Liver (tissue), 3 donors: Measurements from ENCODE around the gene DYRK1A.

ENCODE experiments used
- EGR1 ChIP-seq, 2 donors: IDR thresholded peaks; 2 replicates each; pipeline ENCODE4 v1.6.1; 2016 to 2018; ENCODE audit warnings: antibody characterized with exemption in 2 of 2, low read depth in 2 of 2
- JUND ChIP-seq, 2 donors: IDR thresholded peaks; 2 replicates each; pipeline ENCODE4 v1.6.1; 2016; ENCODE audit warnings: antibody characterized with exemption in 2 of 2
- TF ChIP-seq, protein P1 (sequence below): fragments of 150-350 bp; IDR thresholded peaks from 2 replicates; pipeline ENCODE4 v1.5.1; 2017; ENCODE audit warnings: improper control_type of control experiment, low read depth, low read length; ENCODE audit not compliant: missing input control
- TF ChIP-seq, protein P2 (sequence below): IDR thresholded peaks from 2 replicates; pipeline ENCODE4 v1.6.1; 2016; ENCODE audit warnings: antibody characterized with exemption, mild to moderate bottlenecking
- donor health status: healthy.
- donor health status: healthy.

DNA sequence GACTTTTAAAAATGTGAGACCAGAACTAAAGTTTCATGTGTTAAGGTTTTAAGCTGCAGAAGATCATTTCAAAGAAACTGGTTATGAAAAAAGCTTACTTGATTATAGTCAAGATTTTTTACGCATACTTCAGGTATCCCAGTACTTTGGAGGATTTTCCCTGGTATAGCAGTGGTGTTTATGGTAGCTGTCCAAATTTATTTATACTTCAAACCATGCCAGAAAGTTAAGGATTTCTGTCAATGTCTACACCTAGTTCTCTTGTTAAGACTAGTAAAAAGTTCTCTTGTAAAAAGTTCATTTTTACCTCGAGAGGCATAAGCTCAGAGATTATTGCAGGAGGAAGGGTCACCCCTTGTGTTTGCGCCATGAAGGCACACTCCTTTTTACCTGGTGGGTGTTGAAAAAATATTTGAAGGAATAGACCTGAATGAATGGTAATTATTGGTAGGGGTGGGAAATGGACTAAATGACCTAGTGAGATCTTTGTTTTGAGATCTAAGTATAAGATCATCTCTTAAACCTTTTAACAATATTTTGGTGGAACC, 2.8 kb downstream of the DYRK1A start:
- TF ChIP-seq, protein P1, sequence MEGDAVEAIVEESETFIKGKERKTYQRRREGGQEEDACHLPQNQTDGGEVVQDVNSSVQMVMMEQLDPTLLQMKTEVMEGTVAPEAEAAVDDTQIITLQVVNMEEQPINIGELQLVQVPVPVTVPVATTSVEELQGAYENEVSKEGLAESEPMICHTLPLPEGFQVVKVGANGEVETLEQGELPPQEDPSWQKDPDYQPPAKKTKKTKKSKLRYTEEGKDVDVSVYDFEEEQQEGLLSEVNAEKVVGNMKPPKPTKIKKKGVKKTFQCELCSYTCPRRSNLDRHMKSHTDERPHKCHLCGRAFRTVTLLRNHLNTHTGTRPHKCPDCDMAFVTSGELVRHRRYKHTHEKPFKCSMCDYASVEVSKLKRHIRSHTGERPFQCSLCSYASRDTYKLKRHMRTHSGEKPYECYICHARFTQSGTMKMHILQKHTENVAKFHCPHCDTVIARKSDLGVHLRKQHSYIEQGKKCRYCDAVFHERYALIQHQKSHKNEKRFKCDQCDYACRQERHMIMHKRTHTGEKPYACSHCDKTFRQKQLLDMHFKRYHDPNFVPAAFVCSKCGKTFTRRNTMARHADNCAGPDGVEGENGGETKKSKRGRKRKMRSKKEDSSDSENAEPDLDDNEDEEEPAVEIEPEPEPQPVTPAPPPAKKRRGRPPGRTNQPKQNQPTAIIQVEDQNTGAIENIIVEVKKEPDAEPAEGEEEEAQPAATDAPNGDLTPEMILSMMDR, result no peak
- TF ChIP-seq, protein P2, sequence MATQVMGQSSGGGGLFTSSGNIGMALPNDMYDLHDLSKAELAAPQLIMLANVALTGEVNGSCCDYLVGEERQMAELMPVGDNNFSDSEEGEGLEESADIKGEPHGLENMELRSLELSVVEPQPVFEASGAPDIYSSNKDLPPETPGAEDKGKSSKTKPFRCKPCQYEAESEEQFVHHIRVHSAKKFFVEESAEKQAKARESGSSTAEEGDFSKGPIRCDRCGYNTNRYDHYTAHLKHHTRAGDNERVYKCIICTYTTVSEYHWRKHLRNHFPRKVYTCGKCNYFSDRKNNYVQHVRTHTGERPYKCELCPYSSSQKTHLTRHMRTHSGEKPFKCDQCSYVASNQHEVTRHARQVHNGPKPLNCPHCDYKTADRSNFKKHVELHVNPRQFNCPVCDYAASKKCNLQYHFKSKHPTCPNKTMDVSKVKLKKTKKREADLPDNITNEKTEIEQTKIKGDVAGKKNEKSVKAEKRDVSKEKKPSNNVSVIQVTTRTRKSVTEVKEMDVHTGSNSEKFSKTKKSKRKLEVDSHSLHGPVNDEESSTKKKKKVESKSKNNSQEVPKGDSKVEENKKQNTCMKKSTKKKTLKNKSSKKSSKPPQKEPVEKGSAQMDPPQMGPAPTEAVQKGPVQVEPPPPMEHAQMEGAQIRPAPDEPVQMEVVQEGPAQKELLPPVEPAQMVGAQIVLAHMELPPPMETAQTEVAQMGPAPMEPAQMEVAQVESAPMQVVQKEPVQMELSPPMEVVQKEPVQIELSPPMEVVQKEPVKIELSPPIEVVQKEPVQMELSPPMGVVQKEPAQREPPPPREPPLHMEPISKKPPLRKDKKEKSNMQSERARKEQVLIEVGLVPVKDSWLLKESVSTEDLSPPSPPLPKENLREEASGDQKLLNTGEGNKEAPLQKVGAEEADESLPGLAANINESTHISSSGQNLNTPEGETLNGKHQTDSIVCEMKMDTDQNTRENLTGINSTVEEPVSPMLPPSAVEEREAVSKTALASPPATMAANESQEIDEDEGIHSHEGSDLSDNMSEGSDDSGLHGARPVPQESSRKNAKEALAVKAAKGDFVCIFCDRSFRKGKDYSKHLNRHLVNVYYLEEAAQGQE, result no peak
- TF ChIP-seq JUND (IDR thresholded peaks at IDR 0.05) (no peak), EGR1 (IDR thresholded peaks at IDR 0.05; ENCODE audit: low read depth in 2 of 2) (no peak)
